ENCODE measurements around the gene KXD1. TPM values are rescaled to one million over a fixed set of nuclear protein-coding genes. Genes with fewer than 3 reads are reported as not detected.
"Not testable (repeated sequence)": the region's sequence is repeated elsewhere in the genome, so short reads cannot be mapped to it uniquely, and the experiment has no call there.

Gene KXD1
- total RNA-seq, 1 experiment from 2014 or later, result 126 TPM

DNA sequence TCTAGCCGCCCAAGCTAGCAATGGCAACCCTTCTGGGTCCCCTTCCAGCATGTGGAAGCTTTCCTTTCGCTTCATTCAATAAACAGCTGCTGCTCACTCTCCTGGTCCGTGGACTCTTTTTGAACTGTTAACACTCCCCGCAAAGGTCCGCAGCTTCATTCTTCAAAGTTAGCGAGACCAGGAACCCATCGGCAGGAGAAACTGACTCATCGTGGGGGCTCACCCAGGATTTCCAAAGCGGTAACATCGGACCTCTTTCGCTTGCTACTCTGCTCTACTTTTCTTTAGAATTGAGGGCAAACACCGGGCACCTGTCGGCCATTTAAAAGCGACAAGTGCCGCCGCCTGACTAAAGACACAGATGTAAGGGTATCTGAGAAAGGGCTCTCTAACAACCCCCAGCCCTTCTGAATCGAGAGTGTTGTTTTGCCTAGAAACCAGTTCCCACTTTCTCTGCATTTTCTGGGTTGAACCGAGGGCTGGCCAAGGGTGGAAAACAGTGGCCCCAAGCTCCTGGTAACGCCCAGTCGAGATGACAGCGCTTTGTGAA lies 19.8 kb downstream of the KXD1 start:
- no peak for DNase-seq (ENCODE audit: low spot score)

DNA sequence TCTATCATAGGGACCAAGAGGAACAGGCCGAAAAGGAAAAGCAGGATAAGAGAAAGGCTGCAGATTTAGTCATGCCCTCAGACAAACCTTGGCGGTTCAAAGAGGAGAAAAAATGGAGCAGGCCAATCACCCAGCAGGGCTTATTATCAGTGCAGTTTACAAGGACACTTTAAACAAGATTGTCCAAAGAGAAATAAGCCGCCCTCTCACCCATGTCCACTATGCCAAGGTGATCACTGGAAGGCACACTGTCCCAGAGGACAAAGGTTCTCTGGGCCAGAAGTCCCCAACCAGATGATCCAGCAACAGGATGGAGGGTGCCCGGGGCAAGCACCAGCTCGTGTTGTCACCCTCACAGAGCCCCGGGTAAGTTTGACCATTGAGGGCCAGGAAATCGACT lies 22.6 kb downstream of the KXD1 start:
- DNase-seq (ENCODE audit: low spot score), result no peak

DNA sequence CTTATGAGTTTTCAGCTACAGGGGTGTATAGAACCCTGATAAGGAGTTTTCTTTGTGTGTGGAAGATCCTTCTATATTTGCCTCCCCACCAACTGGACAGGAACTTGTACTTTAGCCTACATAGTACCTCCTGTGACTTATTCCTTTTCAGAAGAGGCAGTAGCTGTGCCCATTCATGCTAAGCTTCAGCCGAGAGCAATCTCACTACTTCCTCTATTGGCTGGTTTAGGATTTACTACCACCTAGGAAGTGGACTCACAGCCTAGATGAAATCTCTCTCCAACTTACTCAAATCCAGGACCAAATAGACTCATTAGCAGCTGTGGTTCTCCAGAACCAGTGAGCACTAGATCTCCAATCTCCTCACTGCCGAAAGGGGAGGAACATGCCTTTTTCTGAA lies 28.6 kb downstream of the KXD1 start:
- no peak for DNase-seq (ENCODE audit: low spot score)

DNA sequence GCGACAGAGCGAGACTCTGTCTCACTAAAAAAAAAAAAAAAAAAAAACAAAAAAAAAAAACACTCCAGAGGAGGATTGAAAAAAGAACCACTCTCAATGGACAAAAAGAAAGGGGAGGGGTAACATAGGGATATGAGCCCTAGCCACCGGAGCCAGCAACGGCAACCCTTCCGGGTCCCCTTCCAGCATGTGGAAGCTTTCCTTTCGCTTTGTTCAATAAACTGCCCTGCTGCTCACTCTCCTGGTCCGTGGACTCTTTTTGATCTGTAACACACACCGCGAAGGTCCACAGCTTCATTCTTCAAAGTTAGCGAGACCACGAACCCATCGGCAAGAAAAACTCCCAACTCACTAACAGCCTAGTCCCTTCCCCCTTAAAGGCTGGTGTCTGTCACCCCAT lies 29.9 kb downstream of the KXD1 start:
- DNase-seq (ENCODE audit: low spot score), result no peak

DNA sequence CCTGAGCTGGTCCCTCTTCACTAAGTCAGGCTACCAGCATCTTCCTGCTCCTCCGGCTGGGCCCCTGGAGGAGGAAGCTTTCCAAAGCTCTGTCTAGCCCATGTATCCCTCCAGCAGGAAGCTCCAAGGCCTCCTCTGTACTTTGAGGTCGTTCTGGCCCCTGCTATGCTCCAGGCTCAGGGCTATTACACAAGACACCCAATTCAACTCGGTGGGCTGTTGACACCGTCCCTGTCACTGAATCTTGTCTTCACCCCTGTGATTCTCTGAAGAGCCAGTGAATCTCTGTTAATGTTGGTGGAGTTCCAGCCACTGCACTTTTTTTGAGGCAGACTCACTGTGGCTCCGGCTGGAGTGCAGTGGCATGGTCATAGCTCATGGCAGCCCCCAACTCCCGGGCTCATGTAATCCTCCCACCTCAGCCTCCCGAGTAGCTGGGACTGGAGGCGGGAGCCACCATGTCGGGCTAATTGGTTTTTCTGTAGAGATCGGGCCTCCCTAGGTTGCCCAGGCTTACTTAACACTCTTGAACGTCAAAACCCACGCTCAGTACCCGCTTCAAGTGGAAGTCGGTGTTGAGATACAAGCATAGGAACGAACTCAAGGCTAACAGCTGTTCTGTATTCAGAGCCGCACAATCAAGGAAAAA lies 30.4 kb downstream of the KXD1 start:
- DNase-seq (ENCODE audit: low spot score), result no peak

DNA sequence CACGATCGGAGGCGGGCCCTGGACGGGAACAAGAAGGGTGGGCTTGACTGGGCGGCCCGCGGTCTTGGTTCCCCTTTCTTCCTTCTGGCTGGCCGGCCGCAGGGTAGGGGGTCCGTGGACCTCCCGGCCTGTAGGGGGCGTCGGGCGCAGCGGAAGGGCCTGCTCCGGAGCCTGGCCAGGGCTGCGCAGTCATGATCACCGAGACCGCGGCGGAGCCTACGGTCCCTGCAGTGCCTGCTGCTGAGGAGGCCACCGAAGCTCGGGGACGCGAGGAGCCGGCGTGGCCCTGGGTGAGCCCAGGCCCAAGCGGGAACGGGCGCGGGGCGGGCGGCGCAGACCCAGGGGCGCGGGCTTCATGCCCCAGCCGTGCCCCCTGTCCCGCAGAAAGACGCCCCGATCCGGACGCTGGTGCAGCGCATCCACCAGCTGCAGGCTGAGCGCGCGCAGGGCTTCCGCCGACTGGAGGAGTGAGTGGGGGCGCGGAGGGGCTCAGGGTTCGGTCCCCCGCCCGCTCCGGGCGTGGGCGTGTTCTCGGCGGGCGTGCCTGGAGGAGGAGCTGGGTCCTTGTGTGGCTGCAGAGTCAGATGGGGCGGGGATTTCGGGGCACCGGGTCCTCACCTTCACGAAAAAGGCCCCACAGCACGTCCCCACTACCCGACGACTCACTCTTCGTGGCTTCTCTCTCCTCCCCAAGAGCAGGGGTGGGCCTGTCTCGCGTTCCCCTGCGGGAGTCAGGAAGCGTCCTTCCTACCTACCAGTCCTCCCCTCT lies 31.1 kb downstream of the KXD1 start, which contains the start of gene REX1BD:
TSS of gene REX1BD (plus strand) at position 188 of the 769 bp plus-strand sequence. CDS start at position 192, 4 bp downstream.
- DNase-seq (ENCODE audit: low spot score), result peak; percentile 74

DNA sequence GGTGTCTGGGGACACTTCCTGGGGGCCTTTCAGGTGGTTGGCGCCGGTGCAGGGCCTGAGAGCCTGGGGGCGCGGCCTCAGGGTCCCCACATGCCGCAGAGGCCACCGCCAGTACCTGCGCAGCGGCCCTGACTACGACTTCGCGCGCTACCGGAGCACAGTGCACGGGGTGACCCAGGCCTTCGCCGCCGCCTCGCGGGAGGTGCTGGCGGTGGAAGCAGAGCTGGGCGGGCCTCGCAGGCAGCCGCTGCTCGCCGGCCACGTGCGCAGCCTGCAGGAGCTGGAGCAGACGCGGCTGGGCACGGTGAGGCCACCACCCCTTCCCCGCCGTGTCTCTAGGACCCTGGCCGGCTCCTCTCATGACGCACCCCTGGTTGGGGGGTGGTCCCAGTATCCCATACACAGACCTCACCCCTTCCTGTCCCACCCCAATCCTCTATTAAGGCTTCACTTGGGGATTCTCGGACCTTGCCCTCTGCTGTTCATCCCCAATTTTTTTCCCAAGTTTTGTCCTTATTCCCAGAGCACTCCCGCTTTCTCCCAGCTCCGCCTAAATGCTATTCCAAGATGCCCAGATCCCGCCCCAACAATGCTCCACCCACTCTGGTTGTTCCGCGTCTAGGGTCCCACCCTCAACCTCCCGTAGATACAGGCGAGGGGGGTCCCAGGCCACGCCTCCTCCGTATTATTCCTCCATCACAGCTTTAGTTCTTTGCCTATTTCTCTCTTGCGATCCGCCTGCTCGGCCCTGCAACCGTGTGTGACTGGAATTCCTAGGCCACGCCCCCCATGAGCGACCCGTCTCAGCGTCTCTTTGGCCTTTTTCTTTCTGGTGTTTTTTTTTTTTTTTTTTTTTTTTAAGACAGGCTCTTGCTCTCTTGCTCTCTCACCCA lies 32.0 kb downstream of the KXD1 start:
- DNase-seq (ENCODE audit: low spot score), result peak; percentile 65

DNA sequence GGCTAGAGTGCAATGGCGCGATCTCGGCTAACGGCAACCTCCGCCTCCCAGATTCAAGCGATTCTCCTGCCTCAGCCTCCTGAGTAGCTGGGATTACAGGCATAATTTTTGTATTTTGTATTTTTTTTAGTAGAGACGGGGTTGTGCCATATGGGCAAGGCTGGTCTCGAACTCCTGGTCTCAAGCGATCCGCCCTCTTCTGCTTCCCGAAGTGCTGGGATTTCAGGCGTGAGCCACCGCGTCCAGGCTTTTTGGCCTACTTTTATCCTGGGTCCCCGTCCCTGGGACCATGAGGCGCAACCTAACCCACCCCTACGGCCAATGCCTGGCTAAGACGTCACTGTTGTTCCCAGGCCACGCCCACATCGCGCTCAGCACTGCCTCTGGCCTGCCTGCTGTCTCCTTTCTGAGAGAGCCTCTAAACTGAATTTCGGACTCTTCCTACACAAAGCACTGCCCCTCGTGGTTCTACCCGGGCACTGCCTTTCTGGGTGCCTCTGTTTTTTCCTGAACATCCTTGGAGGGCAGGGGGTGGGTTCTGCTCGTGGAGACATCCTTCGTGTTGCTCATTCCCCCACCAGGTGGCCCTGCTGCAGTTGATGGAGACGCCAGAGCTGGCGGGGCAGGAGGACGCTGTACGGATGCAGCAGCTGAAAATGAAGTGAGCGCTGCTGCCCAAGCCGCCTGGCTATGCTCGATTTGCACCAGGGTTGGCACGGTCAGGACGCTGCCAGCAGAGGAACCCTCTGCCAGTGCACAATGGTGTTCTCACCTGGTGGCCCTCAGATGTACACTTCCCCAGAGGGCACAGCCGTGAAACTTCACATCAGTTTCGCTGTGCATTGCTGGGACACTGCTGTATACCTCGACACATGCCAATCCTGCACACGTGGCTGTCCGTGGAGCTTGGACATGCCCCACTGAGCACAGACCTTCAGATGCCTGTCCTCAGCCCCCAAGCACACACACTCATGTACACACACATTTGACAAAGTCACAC lies 32.9 kb downstream of the KXD1 start:
- no peak for DNase-seq (ENCODE audit: low spot score)

DNA sequence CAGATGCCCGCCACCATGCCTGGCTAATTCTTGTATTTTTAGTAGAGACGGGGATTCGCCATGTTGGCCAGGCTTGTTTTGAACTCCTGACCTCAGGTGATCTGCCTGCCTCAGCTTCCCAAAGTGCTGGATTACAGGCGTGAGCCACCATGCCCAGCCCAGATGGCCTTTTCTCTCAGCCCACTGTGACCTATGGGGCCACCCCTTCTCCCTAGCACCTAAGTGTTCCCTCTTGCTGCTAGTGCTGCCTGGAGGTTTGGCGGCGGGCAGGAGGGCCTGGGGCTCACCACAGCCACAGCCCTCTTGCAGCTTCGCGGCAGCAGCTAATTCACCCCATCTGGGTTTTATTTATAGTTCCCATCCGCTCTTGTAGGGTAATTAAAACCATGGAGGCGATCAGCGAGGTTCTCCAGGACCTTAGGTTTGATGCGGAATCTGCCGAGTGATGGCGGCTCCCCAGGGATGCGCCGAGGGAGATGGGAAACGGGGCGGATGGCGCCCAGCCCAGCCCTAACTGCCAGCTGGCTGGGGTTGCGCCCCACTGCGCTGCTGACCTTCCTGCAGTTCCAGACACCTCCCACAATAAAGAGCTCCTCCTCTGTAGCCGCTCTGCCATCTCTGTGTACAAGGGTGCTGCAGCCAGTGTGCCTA lies 34.2 kb downstream of the KXD1 start:
- no peak for DNase-seq (ENCODE audit: low spot score)

DNA sequence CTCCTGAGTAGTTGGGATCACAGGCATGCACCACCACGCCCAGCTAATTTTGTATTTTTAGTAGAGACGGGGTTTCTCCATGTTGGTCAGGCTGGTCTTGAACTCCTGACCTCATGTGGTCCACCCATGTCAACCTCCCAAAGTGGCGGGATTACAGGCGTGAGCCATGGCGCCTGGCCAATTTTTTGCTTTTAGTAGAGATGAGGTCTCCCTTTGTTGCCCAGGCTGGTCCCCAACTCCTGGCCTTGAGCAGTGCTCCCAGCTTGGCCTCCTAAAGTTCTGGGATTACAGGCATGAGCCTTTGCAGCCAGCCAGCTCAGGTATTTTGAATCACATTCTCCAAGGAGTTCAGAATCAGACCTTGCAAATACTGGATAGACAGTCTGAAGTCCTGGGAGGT lies 35.1 kb downstream of the KXD1 start:
- DNase-seq (ENCODE audit: low spot score), result not testable (repeated sequence)

DNA sequence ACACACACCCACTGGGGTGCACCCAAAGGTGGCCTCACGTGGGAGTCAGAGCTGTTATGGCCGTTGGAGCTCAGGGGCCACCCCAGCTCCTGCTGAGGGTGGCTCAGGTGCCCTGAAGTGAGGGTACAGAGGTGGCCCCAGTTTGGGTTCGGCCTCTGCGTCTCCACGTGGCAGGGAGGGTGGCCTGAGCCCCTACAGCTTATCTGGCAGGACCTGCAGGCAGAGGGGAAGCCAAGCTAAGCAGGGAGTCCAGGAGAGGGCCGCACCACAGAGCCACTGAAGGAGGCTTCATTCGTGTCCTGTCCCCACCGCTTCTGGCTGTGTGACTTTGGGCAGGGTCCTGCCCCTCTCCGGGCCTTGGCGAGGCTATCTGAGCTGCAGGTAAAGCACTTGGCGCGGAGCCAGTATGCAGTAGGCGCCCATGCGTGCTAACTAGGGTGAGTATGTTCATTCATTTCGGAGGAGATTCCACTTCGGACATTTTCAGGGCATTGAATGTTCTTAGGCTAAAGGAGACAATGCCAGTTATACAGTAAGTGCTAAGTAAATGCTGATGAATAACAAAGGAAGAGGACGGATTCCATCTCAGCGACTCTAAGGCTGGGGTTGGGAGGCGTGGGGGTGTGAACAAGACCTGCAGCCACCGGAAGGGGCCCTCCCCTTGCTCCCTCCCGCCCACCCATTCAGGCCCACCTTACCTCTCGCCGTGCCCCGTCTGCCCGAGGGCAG lies 35.9 kb downstream of the KXD1 start:
- DNase-seq (ENCODE audit: low spot score), result peak; percentile 17

DNA sequence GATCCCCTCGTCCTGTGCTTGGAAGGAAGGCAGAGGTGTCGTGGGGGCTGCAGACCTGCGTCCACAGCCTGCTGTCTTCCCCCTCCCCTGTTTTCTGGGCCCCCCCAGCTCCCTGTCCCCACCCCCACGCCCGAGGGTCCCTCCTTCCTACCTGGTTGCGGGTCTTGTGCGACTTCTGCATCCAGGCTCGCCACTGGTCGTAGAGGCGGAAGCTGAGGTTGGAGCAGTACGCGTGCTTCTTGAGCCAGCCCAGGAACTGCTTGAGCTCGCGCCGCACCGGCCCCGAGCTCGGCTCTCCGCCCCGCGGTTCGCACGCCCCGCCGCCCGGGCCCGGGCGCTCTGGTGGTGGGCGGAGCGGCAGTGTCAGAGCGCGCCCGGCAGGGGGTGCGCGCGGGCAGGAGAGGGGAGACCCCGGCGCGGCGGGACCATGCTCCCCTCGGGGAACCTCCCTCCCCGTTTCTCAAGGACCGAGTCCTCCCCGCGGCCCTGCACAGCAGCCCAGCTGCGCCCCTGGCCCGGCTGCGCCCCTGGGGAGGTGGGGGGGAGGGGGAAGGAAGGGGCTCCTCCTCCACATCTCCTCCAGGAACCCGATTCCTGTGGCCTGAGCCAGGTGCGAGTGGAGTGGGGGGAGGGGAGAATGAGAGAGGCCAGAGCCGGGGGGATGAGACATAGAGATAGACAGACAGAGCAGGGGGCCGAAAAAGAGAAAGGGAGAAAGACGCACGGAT lies 36.6 kb downstream of the KXD1 start:
- peak; percentile 70 for DNase-seq (ENCODE audit: low spot score)

DNA sequence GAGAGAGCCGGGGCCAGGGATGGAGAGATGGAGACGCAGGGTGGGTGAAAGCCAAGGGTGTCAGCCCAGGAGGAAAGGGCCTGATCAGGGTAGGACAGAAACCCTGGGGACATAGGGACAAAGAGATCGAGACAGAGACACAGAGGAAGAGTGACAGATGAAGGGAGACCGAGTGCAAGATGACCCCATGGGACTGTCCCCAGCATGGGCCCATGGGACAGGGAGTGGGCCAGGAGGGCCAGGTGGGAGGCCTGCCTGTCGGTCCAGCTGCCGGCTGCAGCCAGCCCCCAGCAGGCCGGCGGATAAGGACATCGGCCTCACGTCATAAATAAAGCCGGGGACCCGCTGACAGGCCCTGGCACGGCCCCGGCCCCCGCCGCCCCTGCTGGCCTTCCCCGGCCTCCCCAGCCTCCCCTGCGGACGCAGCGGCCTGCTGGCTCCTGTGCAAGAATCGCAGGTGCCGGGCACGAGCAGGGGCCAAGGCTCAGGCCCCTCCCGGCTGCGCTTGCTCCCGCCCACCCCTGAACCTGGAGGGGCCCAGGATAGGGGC lies 37.2 kb downstream of the KXD1 start:
- no peak for DNase-seq (ENCODE audit: low spot score)

DNA sequence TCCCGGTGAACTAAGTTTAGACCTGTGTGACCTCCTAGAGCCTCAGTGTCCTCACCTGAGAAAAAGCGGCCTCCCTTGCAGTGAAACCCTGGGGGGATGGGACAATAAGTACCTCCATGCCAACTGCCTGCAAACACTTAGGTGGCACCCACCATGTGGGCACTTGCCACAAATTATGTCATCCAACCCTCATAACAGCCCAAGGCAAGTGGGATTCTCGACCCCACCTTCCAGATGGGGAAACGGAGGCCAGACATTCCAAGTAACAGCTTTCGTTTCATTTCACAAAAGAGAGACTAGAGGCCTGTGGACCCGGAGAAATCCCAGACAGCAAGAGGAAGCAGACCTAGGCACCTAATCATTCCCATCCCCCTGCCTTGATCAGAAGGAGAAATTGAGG lies 37.8 kb downstream of the KXD1 start:
- DNase-seq (ENCODE audit: low spot score), result no peak

DNA sequence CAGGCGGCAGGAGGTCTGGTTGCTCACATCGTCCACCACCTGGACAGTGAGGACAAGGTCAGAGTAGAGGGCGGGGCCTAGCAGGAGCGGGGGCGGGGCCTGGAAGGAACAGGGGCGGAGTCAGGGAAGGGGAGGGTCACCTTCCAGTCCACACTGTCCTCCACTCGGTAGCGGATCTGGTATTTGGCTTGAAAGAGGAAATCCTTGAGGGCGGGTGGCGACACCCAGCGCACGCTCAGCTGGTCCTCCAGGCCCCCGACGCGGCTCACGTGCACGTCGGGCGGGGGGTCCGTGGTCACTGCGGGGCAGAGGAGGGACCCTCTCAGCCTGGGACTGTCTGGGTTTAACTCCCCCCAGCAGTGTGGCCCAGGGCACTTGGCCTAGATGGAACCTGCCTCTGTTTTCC lies 39.1 kb downstream of the KXD1 start:
- DNase-seq (ENCODE audit: low spot score), result peak; percentile 48

DNA sequence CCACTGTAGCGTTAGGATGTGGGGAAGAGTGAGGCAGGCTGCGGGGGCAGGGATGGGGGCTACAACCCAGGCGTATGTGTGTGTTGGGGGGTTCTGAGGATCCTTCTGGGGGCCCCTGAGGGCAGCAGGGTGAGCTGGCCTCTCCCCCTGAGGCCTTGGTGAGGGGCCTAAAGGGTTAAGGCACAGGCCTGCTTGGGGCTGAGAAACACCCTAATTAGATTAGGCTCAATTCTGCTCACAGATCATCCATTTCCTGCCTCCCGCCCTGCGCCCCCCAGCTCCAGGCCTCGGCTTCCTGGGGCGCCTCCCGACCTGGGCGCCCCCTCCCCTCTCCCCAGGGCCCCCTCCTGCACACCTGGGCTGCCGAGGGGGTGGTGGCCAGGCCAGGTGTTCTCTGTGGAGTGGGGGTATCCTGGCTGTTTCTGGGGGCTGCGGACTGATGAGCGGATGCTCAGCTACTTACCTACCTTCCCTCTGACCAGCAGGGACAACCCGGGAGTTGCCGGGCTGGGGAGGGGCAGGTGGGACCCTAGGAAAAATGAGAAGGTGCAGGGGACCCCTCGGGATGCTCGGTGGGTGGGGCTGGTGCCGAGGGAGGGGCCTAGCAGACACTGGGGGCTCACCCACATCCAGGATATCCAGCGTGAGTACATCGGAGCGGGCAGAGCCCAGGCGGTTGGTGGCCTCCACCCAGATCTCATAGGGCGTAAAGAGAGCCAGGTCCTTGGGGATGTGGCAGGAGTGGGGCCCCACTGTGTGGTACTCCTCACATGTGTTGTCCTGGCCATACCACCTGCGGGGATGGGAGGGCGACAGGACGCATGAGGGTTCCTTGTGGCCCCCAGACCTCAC lies 40.4 kb downstream of the KXD1 start:
- no peak for DNase-seq (ENCODE audit: low spot score)

DNA sequence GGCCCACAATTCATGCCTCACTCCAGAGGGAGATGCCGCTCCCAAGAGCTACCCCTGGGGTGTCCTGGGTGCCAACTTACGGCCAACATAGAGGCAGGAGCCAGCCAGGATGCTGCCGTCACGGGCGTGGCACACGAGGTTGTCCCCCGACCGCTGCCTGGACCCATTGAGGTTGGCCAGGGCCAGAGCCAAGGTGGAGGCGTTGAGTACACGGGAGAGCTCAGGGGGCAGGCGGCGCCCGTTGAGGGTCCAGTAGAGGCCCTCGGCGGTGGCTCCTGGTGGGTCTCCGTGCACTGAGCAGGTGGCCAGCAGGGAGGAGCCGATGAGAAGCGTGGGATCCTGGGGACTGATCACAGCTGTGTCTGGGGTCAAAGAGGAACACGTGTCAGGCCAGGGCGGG lies 41.8 kb downstream of the KXD1 start:
- no peak for DNase-seq (ENCODE audit: low spot score)

Data from HT-29 (cell line).